ENCODE results near the gene CPLX1.

Gene CPLX1

GRCh38 chr4:854356-854755, 28.4 kb upstream of the CPLX1 start:
- DNase-seq: no peak

GRCh38 chr4:853416-853781, 27.5 kb upstream of the CPLX1 start:
- DNase-seq: no peak

- DNase-seq: no peak
Measured at GRCh38 chr4:851701-852430, 25.9 kb upstream of the CPLX1 start.

GRCh38 chr4:850323-850945, 24.5 kb upstream of the CPLX1 start:
- no peak for DNase-seq

- DNase-seq: no peak
Measured at GRCh38 chr4:849478-850175, 23.7 kb upstream of the CPLX1 start.

GRCh38 chr4:848803-849477, 23.0 kb upstream of the CPLX1 start:
- no peak for DNase-seq

GRCh38 chr4:848307-848691, 22.4 kb upstream of the CPLX1 start:
- DNase-seq: no peak

GRCh38 chr4:845836-846251, 19.9 kb upstream of the CPLX1 start:
- DNase-seq: no peak

- no peak for DNase-seq
Measured at GRCh38 chr4:845233-845835, 19.4 kb upstream of the CPLX1 start.

GRCh38 chr4:844752-845232, 18.9 kb upstream of the CPLX1 start:
- no peak for DNase-seq

- DNase-seq: no peak
Measured at GRCh38 chr4:839675-840443, 13.9 kb upstream of the CPLX1 start.

- DNase-seq: no peak
Measured at GRCh38 chr4:837772-838171, 11.8 kb upstream of the CPLX1 start.

GRCh38 chr4:836750-837301, 10.9 kb upstream of the CPLX1 start:
- DNase-seq: no peak

GRCh38 chr4:836003-836511, 10.1 kb upstream of the CPLX1 start:
- DNase-seq: no peak

GRCh38 chr4:835148-836002, 9.4 kb upstream of the CPLX1 start:
- peak; percentile 87 for DNase-seq

- DNase-seq: no peak
Measured at GRCh38 chr4:834368-835147, 8.6 kb upstream of the CPLX1 start.

- no peak for DNase-seq
Measured at GRCh38 chr4:833731-834367, 7.9 kb upstream of the CPLX1 start.

GRCh38 chr4:833156-833555, 7.2 kb upstream of the CPLX1 start:
- DNase-seq: no peak

GRCh38 chr4:832536-832935, 6.6 kb upstream of the CPLX1 start:
- DNase-seq: no peak

Data from NCI-H146 (cell line).